ENCODE data around the gene CHPT1.
"Not testable (repeated sequence)": the region's sequence is repeated elsewhere in the genome, so short reads cannot be mapped to it uniquely, and the experiment has no call there.

The CHPT1 gene

DNA sequence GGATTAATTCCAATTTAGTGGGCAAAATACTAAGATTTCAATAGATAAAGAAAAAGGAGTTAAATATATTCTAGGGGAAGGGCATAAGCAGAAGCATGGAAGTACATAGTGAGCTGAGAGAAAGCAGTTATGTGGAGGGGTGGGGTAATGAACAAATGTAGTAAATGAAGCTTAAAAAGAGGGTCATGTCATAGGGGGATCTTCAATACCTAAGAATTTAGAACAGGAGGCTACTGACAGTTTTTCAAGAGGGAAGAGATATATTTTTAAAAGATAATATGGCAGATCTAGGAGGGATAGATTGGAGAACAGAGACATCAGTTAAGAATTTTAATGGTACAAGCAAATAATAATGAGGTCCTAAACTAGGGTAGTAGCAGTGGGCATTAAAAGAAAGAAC lies 32.4 kb downstream of the CHPT1 start:
- FAIRE-seq: no peak

DNA sequence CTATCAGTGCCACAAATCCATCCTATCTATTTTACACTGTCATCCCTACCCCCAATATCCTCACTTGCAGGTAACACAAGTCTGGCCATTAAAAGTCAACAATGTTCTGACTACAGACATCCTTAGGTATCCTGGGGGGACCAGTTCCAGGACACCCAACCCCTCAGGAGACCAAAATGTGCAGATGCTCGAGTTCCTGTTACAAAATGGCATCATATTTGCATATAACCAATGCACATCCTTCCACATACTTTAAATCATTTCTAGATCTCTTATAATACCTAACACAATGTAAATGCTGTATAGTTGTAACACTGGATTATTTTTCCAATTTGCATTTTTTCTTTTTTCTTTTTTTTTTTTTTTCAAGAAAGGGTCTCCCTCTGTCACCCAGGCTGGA lies 34.9 kb downstream of the CHPT1 start:
- no peak for FAIRE-seq

DNA sequence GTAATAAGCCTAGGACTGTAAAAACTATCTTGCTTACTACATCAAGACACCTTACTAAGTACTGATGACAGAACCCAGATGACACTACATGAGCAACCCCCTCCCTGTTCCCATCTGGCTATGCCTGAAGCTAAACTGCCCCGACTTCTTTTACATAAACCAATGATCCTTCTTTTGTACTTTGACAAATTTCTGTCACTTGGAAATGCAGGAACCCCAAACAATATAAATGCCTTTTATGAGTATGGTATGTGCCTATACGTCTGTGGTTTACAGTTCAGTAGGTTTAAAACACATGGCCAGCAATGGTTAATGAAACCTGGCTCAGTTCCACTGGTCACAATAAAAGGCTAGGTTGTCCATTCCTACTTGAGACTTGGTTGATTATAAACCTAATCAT lies 35.7 kb downstream of the CHPT1 start:
- no peak for FAIRE-seq

DNA sequence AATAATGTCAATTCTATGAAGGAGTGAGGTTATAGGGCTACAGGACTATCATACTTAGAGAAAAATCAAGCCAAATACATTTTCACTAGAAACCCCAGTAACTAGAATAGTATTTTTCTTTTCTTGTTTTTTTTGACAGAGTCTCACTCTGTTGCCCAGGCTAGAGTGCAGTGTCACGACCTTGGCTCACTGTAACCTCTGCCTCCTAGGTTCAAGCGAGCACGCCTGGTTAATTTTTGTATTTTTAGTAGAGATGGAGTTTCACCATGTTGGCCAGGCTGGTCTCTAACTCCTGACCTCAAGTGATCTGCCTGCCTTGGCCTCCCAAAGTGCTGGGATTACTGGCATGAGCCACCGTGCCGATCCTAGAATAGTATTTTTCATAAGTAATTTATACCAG lies 37.0 kb downstream of the CHPT1 start:
- not testable (repeated sequence) for FAIRE-seq

DNA sequence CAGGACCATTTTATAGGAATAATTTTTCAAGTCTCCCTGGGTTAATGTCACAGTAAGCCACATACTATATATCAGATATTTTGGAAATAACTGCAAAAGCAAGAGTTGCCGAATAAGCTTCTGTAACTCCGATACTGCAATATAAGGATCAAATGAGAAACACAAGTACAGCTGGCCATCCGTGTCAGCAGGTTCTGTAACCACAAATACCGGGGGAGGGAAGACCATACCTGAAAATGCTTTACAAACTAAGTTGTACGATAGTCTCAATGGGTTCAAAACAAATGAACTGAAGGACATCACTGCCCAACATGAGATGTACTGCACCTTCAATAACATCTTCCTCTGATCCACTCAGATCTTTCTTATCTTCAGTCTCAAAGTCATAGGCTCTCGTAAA lies 40.0 kb downstream of the CHPT1 start:
- FAIRE-seq: no peak

DNA sequence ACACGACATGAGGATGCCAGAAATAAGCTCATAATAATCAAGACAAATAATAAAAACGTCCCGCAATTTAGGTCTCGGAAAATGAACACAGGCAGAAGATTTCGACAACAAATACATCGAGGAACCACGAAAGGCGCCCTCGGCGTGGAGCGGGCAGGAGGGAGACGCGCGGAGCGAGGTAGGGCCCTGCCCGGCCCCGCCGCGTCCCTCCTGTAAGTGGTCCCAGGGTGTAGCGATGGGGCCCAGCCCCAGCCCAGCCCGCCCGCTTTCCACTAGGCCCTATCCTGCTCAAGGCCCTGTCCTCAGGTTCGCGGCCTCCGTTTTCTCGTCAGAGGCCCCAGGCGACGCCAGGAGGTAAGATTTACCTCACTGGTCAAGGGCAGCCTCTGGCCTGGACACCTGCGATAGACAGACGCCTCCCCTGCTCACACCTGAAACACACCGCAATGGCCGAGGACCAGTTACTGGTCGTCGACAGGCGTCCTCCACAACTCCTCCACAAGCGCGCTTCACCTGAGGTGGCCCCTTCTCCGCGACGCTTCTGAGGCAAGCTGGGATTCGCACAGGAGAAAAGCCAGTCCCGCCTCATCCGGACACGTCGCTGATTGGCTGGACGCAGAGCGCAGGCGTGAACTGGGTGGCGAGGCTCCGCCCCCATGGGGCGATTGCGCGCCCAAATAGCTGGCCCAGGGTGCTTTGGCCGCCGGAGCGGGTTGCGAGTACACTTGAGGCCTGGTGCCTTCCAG lies 41.7 kb downstream of the CHPT1 start, which contains the start of gene SYCP3:
Gene SYCP3, minus strand, starts transcription at position 543 of the 746 bp plus-strand sequence. CDS start 1,527 bp downstream, outside the sequence.
- no peak for FAIRE-seq

DNA sequence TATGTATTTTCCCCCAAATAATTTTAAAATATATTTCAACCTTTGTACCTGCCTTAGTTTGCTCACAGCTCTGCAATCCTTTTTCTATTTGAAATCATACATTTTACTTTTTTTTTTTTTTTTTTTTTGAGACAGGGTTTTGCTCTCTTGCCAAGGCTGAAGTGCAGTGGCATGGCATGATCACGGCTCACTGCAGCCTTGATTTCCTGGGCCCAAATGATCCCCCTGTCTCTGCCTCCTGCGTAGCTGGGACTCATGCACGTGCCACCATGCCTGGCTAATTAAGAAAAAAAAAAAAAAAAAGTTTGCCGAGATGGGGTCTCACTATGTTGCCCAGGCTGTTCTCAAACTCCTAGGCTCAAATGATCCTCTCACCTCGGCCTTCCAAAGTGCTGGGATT lies 43.1 kb downstream of the CHPT1 start:
- FAIRE-seq: no peak

DNA sequence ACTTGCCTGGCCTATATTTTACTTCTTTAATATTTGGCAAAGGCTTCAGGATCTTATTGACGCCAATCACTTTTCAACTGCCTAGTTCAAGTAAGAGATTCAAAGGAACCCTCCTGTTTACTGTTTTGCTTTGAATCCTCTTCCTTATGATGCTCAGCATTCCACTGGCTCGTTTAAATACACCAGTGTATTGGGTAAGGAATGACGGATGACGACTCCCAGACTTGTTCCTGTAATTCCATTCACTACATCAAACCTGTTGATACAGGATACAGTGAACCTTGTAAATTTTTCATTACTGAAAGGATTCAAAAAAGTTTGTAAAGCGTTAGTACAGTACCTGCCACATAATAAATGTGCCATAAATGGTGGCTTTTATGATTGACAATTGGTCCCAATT lies 43.5 kb downstream of the CHPT1 start:
- FAIRE-seq: no peak

DNA sequence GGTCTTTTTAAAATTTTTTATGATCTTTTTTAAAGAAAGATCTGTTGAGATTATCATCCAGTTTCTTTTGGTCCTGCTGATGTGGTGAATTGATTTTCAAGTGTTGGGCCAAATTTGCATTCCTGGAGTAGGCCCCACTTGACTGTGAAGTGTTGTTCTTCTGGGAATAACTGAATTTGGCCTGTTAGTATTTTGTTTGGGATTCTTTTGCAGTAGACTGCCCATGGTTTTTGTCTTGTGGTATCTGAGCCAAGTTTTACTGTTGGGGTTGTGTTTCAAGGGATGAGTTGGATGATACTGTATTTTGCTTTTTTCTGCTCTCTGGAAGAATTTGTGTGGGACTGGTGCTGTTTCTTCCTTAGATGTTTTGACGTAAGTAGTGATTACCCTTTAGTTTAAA lies 45.8 kb downstream of the CHPT1 start:
- no peak for FAIRE-seq

DNA sequence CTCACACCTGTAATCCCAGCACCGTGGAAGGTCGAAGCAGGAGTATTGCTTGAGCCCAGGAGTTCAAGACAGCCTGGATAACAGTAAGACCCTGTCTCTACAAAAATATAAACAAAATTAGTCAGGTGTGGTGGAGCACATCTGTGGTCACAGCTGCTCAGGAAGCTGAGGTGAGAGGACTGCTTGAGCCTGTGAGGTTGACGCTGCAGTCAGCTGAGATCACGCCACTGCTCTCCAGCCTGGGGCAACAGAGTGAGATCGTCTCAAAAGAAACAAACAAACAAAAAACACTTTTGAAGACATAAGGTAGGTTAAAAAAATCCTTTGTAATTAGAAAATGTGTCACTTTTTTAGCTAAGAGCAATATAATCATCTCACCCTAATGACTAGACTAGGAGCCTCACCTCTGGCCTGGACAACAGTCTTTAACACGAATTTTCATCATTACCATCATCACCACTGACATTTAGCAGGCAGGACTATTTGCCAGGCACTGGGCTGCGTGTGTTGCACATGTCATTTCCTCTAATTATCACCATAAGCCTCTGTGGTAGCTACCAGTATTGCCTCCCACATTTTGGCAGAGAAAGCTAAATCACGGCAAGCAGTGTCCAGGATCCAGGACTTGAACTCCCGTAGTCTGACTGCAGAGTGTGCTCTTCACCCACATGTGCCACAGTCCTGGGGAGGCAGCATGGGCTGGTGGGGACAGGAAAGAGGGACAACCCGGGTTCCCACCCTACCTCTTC lies 46.5 kb downstream of the CHPT1 start:
- FAIRE-seq: no peak

DNA sequence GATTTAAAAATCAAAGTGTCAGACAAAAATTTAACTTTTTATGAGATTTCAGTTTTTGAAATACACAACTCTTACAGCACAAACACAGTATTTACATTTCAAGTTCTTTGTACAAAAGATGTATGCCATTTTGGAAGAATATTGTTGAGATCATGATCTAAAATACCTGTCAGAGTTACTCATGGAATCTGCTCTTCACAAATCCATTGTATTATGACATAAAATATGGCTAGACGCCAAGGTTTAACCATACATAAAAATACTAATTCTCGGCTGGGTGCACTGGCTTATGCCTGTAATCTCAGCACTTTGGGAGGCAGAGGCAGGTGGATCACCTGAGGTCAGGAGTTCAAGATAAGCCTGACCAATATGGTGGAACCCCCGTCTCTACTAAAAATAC lies 48.0 kb downstream of the CHPT1 start:
- FAIRE-seq: no peak

DNA sequence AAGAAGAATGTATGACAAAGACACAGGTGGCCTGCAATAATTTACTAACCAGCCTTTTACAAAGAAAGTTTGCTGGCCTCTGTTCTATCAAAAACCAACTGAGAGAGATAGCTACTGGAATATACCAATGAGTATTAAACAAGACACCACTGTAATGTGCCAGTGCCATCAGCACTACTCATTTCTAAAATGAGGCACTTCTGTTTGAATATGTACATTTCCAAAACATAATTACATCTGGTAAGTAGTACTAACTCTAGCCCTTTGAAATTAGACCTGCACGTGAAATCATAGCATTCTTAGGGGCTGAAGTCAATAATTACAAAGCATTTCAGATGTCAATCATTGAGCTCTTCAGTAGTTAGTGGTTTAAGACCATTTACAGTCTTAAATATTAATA lies 48.8 kb downstream of the CHPT1 start:
- no peak for FAIRE-seq

DNA sequence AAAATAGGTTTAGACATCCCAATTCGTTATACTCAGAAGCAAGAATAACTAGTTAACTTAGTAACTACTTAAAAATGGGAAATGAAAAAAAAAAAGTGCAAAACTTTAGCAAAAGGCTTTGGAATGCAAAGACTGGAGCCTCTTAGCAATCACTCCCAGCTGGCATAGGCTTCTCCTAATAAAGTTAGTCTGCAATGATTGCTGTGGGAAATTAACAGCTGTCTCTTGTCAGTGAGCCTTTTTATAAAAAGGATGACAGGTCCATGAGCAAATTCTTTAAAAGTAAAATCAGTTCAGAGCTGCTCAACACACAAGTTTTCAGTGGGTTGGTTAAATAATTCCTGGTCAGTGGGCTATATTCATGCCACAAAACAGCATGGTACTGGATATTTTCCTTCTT lies 49.2 kb downstream of the CHPT1 start:
- no peak for FAIRE-seq

DNA sequence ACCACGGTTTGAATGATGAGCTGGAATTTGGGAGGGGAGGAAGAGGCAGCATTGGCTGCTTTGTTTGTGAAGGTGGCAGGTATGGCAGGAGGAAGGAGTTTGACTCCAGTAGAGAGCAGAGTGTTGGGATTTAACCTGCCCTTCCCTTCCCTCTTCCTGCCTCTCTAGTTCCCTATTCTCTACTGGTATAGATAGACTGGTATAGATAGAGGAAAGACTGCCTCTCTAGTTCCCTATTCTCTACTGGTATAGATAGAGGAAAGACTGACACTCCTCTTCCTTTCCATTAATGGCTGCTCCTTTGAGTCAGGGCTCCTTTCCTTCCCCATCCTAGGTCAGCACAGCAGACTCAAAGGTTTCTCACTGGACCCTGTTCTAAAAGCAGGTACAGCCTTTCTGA lies 50.3 kb downstream of the CHPT1 start:
- no peak for FAIRE-seq

DNA sequence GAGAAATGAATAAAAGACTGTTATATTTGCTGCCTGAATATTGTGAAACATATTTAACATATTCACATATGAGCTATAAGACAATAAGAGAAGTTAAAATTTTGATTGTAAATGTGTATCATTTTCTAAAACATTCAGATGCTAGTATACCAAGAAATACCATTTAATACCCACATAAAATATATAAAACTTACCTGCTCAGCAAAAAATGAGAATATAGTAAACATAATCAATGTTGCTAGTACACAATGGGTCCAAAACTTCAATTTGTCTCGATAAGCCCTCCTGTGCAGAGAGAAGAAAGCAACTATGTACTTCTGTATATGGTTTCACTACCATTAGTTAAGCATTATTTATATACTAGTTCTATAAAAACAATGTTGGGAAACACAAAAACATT lies 51.5 kb downstream of the CHPT1 start:
- FAIRE-seq: no peak

DNA sequence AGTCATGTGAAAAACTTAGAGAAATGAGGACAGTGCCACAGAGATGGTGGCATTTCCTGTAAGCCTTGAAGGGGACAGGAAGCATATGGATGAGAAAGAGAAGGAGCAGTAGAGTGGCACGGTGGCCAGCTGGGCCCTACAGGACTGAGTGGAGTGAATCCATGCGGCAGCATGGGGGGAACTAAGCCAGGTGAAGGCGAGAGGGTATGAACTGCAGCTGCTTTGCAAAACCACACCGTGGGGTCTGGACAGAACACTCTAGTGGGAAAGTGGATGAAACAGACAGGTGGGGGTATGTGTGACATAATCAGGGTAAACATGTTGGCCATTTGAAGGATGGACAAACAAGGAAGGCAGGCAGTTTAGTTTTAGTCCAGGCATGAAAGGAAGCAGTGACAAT lies 52.2 kb downstream of the CHPT1 start:
- no peak for FAIRE-seq

DNA sequence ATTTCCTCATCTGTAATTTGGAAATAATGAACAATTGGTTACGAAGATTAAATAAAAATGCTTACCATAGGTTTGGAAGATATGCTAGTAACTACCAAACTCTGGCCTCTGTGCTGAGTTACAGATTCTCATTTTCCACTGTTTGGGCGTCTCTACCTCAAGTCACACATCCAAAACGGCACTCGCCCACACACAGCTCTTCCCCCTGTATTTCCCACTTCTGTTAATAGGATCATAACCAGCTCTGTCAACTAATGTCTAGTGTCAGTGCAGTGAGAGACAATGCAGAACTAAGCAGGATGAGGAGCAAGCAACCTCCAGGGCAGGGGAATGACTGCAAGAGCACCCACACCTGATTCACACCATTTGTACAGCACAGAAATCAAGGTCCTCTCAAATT lies 52.7 kb downstream of the CHPT1 start:
- FAIRE-seq: no peak

DNA sequence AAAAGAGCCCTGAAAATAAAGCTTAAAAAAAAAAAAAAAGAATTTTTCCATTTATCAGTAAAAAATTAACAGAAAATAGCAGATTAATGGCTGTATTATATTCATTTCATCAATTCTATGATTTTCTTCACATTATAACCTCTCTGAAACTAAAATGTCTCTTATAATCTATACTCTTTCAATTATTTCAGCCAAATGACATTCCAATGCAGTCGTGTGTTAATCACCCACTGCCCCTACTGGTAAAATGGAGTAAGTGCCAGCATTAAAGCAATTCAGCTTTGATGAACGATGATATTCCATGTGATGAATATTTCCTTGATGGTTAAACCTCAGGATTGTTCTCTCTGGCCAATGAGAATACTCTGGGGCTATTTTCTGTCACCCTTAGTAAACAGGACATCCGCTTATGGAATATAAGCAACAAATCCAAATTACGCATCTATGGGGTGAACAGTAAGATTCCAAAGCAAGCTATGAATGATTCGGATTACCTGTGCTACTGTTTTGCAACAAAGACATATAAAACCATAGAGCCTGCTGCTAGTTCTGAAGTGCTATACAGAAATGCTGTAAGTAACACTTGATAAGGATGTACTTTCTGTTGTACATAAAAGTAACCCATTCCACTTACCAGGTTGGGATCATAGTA lies 62.1 kb downstream of the CHPT1 start:
- peak; percentile 36 for FAIRE-seq

DNA sequence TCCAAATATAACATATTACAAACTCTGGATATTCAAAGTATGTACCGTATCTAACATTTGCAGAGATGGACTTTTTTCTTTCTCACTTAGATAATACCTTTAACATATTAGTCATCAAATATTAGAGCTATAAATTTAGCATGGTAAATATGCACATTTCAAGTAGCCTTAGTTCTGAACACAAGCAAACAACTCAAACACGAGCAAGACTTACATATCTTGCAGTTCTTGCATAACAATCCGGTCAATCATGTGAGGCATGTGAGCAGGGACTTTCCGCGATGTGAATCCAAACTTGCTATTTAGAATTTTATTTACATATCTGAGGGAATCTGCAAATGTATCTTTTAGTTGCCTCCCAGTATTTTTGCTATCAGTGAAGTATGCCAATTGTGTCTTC lies 63.9 kb downstream of the CHPT1 start:
- no peak for FAIRE-seq

DNA sequence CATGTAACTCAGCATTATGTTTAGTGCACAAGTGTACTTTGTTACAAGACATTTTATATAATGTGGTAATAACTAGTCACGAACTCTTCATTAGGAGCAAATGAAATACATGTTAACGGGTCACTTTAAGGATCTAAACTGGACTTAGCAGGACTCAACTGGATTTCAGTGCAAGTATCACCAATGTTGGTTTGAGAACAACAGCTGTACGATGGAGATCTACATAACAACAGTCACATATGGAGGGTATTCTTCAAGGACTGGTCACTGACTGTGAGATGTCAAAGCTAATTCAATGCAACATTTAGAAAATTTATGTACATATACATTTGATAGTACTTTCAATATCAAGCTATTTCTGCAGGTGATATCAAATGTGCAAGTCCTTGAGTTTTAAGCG lies 64.3 kb downstream of the CHPT1 start:
- FAIRE-seq: no peak

DNA sequence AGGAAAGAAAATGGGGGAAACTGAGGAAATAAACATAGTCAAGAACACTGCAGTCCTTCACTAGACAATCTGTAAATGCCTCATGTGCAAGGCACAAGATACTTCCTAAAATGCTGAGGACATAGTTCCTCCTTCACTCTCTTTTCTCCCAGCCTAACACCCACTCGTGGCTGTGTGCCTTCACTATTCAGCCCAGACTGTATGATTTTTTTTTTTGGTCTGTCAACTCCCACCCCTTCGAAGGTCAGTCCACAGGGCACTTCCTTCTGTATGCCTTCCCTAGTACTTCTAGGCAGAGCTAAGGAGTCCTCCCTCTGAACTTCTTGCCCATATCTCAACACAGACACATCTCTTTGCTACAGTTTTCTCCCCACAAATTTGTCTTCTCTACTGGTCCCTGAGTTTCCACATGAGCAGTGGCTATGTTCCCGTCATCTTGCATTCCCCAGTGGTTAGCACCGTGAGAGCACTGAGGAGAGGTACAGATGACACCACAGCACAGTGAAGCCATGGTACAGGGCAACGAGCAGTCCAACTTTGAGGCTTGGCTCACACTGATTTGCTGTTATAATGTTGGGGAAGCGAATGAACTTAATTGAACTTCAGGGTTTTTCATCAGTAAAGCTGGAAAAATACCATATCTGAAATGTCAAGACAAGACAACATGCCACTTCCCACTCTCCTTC lies 65.9 kb downstream of the CHPT1 start:
- no peak for FAIRE-seq

DNA sequence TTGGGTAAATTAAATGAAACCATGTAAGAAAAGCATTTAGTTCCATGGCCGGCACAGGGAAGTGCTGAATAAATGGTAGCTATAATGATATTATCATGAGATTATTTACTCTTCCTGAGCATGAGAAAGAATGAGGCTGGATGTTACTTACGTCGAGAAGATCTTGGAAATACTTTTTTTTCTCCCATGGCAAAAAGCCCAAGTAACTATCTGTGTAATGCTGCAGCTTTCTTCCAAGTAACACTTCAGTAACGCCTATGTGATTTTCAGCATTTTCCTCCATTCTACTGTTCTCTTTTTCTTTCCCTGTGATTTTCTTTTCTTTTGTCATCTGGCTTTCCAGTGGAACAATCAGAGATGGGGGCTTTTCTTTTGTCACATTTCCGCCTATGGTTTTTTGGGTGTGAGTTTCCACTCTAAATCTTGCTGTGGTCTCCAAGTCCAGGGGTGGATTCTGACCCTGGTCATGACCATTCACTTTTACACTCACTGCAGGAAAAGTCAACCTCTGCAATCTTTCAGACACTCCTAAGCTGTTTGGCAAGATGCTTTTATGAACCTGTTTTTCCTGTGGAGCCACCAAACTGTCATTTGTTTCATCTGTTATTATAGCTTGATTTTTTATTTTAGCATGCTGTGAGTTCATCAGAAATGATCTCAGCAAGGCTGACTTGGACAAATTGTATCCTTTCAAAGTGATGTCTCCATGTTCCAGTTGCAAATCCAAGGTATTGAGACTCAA lies 66.8 kb downstream of the CHPT1 start:
- FAIRE-seq: no peak

DNA sequence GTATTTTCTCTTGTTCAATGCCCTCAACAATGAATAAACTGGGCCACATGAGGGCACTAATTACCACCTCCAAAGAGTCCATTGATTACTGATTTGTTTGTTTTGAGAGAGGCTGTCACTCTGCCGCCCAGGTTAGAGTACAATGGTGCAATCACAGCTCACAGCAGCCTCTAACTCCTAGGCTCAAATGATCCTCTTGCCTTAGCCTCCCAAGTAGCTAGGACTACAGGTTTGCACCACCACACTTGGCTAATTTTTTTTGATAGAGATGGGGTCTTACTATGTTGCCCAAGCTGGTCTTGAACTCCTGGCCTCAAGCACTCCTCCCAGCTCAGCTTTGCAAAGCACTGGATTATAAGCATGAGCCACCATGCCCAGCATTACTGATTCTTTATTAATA lies 70.1 kb downstream of the CHPT1 start:
- no peak for FAIRE-seq
